Activated T-helper 9 cell treated with anti-CD3 and anti-CD28 coated beads, Interleukin-2, amount 50 U/mL, for 16 hours (primary cell): ENCODE data around the gene RBPJ.

ENCODE experiments used
- DNase-seq: peaks from one replicate; pipeline ENCODE4 v3.0.0-alpha.2; 2020; ENCODE audit warnings: low read depth

RBPJ gene

GRCh38 chr4:26459756-26460530 is 139.1 kb downstream of the RBPJ start:
- DNase-seq: no peak

DNA sequence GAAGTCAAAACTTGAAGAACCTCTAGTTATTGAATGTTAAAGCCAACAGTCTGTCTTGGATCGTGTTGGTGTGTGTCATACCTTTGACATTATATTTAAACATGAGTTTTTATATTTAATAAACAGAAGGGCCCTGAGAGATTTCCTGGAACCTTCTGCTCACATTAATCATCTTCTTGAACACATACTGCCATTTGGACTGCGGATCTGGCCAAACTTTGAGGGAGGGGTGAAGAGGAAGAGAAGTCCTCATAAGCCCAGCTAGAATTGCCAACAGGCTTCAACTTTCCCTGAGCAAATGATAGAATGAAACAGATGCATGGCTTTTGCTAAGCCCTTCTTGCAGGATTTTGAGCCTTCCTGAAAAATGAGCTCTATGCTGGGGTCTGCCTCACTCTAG is 142.1 kb downstream of the RBPJ start:
- DNase-seq: no peak

DNA sequence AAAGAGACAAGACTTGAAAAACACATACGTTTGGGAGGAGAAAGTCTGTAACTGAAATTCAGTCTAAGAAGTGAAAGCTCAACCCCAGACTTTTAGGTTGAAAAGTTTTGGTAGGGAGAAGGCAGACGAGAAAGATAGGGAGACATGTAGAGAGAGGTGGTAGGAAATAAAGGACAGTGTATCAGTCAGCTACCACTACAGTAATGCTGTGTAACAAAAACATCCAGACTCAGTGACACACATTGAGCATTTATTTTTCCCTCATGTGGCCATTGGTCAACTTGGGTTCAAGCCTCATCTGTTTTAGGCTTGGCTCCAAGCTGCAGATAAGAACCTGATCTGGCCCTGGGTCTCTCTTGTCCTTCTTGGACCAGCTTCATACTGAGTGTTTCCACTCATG is 142.6 kb downstream of the RBPJ start:
- DNase-seq: no peak

- no peak for DNase-seq
These were observed 143.7 kb downstream of the RBPJ start for GRCh38 chr4:26464420-26465095.

GRCh38 chr4:26466578-26467270 is 145.9 kb downstream of the RBPJ start:
- no peak for DNase-seq

GRCh38 chr4:26467724-26468123 is 146.9 kb downstream of the RBPJ start:
- DNase-seq: no peak

DNA sequence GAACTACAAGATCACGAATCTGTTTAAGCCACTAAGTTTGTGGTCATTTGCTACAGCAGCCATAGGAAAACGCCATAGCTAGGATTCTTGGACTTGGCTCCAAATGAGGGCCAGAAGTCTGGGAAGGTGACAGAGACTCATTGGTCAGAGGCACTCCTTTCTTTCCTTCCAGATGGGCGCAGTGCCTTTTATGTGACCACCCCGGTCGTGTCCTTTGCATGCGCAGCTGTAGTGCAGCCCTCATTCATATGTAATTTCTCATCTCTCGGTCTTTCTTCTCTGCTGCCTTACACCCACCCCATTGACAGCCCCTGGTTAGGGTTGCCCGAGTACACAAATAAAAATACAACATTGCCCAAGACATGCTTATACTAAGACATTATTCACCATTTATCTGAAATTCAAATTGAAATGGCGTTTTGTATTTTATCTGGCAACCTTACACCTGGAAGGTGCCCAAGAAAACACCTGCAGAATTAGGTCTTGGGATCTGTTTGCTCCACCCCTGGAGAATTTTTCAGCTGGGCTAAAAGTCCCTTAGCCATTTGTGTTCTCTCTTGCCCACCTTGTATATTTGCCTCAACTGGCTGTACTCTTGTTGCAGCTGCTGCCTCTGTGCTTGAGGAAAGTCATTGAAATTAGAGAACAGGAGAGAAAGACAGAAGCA is 147.6 kb downstream of the RBPJ start:
- no peak for DNase-seq

GRCh38 chr4:26468977-26469376 is 148.2 kb downstream of the RBPJ start:
- DNase-seq: no peak

GRCh38 chr4:26471890-26472289 is 151.1 kb downstream of the RBPJ start:
- no peak for DNase-seq

DNA sequence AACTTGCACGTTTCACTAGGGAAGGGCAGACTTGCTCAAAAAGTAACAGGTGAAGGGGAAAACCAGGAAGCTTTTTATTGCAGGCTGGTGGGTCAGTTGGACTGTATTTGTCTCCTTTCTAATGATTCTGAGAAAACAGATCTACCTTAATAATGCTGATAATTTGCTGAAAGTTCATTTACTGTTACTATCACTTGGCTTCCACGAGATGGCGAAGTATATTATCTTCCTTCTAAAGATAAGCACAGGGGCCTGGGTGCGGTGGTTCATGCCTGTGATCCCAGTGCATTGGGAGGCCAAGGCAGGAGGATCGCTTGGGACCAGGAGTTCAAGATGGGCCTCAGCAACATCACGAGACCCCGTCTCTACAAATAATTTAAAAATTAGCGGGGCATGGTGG is 153.1 kb downstream of the RBPJ start:
- no peak for DNase-seq

DNA sequence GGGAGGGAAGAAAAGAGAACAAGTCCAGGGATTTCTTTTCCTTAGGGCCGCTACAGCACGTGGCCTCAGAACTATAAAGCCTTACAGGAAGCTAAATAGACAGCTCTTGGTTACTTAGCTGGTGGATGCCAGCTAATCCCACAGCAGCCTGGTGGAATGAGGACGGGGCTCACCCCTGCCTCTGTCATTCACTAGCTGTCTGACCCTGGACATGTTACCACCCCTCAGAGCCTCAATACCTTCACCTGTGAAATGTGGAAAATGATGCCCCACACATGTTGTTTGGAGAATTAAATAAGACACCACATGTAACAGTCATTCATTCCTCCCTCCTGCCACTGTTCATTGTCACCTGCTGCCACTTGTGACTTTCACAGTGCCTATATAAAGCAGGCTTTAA is 153.7 kb downstream of the RBPJ start:
- no peak for DNase-seq

- DNase-seq: no peak
These were observed 154.9 kb downstream of the RBPJ start for GRCh38 chr4:26475716-26476115.

GRCh38 chr4:26476545-26476944 is 155.7 kb downstream of the RBPJ start:
- no peak for DNase-seq

- DNase-seq: no peak
These were observed 157.5 kb downstream of the RBPJ start for GRCh38 chr4:26478330-26478729.

GRCh38 chr4:26482508-26483462 is 162.0 kb downstream of the RBPJ start:
- DNase-seq: no peak

DNA sequence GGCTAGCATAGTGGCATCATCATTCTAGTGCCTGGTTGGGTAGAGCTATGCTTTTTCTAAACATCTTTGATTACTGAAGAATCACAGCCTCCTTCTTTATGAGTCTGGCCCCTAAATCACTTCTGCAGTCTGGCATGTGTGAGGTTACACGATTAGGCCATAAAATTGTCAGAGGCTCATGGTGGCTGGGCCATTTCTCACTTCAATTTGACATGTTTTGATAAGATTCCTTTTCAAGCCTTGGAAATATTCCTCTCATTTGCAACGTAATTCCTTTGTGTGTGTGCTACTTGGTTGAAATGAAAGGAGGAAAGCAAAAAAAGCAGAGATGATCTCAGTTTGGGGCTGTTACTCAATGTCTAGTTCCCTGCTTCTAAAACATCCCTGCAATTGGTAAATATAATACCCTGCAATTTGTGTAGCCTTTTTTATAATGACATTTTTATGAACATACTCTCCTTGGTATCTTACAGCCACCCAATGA is 163.3 kb downstream of the RBPJ start:
- DNase-seq: no peak

DNA sequence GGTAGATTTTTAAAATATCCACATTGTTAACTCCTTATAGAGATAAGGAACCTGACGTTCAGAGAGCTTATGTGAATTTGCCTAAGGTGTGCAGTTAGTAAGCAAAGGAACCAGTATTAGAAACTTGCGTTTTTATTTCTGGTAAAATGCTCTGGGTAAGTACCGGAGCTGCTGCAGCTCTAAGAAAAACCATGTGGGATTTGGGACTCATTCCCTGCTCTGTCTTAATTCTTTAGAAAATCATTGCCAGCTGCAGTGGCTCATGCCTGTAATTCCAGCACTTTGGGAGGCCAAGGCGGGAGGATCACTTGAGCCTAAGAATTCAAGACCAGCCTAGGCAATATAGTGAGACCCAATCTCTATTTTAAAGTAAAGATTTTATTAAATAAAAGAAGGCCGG is 163.7 kb downstream of the RBPJ start:
- no peak for DNase-seq
